ENCODE data around the gene SEPTIN5.

SEPTIN5 gene

DNA sequence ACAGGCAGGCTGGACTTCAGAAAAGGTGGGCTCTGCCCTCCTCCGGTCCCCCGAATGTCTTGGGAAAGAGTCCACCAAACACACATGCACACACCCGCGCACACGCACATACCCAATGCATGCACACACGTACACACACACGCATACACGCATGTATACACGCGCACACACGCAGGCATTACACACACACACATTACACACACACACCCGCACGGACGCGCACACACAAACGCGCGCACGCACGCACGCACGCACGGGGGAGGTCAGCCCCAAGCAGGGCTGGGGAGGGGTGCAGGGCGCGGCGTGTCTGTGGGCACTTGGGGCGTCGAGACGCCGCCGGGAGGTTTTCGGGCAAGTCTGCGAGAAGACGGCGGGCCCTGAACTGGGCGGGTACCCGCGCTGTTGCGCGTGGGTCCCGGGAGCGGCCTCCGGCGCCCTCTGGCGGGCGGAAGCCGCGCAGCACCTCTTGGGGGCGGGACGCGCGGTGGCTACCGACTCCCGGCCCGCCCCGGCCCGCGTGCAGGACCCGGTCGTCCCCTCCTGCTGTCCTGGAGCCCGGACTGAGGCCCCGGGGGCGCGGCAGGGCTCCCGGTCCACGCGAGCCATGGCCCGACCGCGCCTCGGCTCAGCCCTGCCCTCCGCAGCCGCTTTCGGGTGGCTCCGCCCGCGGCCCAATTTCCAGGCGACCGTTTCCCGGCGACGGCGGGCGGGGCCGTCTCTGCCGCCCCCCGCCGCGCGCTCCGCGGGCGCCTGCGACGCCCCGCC lies 3.6 kb downstream of the SEPTIN5 start:
- CTCF ChIA-PET: interaction anchor here (0.9 to 2.8 kb wide), 2 partner anchors 12 to 38 kb away, joined by 3 to 8 read pairs; no protein-coding TSS in a partner anchor
- Mint-ChIP-seq H3K27me3 (peaks cover 88% of the 10 kb centered on the region), H3K9me3 (no peaks in the 10 kb centered on the region), H3K27ac (no peak overlapping the region), H3K4me3 (peak overlapping the region; percentile 48), H3K36me3 (no peaks in the 10 kb centered on the region), H3K4me1 (peaks cover 9% of the 10 kb centered on the region)
- peak; percentile 85 for DNase-seq

DNA sequence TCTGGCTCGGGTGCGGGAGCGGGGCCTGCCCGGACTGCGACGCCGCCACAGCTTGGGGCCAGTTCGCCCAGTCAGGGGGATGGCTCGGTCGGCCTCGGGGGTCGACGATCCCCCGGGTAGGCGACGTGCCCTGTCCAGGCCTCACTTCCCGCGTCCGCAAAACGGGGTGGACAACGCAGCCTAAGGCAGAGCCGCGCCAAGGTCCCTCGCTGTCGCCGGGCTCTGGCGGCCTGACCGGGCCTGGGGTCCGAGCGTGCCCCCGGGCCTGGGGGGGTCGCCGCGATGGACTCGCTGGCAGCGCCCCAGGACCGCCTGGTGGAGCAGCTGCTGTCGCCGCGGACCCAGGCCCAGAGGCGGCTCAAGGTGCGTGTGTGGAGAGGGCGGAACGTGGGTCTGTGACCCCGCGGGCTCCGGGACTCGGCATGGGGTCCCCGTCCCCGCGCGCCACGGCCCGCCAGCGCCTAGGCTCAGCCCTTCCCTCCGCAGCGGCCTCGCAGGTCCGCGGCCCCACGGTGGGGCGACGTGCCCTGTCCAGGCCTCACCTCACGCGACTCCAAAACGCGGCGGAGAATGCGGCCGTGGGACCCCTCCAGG lies 4.2 kb downstream of the SEPTIN5 start:
- Mint-ChIP-seq H3K4me1 (peaks cover 11% of the 10 kb centered on the region), H3K27ac (no peak overlapping the region), H3K27me3 (peaks cover 88% of the 10 kb centered on the region), H3K4me3 (peak overlapping the region; percentile 12), H3K9me3 (no peaks in the 10 kb centered on the region), H3K36me3 (no peaks in the 10 kb centered on the region)
- CTCF ChIA-PET: no interaction called here
- DNase-seq: no peak

DNA sequence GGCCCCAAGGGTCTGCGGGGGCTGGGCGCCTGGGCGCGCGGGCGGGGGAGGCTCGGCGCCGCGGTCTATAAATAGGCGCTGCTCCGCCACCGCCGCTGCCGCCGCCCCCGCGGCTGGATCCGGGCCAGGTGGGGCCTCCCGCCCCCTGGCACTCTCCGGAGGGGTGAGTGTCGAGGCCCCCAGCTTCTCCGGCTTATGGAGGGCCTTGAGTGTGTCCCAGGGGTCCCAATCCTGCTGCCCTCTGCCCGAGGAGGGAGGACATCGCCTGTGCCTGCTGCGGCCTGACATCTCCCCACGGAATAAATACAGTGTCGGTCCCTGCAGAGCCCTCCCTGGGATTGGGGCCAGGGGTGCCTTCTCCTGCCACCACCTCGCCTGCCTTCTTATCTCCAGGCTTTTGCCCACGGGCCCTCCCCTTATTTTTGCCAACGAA lies 4.8 kb downstream of the SEPTIN5 start:
- DNase-seq: no peak
- Mint-ChIP-seq H3K9me3 (no peaks in the 10 kb centered on the region), H3K4me3 (peak overlapping the region; percentile 60), H3K27ac (no peak overlapping the region), H3K36me3 (no peaks in the 10 kb centered on the region), H3K27me3 (peaks cover 86% of the 10 kb centered on the region), H3K4me1 (peaks cover 10% of the 10 kb centered on the region)
- CTCF ChIA-PET: interaction anchor here (2.2 kb wide), 1 partner anchor 11 kb away, joined by 9 read pairs; no protein-coding TSS in a partner anchor

DNA sequence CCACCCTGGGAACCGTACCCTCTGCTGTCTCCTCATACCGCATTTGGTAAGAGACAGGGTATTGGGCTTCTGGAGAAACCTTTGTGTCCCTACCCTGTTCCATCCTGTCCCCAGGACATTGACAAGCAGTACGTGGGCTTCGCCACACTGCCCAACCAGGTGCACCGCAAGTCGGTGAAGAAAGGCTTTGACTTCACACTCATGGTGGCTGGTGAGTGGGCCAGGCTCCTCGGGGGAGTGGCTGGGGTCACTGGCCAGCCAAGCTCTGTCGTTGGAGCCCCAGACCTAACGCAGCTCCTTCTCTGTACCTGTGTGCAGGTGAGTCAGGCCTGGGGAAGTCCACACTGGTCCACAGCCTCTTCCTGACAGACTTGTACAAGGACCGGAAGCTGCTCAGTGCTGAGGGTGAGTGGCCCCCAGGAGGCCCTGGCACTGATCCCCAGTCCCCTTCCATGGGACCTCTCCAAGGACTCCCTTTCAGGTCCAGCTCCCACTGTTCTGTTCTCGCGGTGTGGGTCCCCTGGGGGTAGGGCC lies 5.3 kb downstream of the SEPTIN5 start:
- DNase-seq: no peak
- Mint-ChIP-seq H3K27me3 (peaks cover 87% of the 10 kb centered on the region), H3K36me3 (no peaks in the 10 kb centered on the region), H3K9me3 (no peaks in the 10 kb centered on the region), H3K4me1 (peaks cover 11% of the 10 kb centered on the region), H3K4me3 (peak overlapping the region; percentile 60), H3K27ac (no peak overlapping the region)
- CTCF ChIA-PET: interaction anchor here (2.2 kb wide), 1 partner anchor 11 kb away, joined by 9 read pairs; no protein-coding TSS in a partner anchor

DNA sequence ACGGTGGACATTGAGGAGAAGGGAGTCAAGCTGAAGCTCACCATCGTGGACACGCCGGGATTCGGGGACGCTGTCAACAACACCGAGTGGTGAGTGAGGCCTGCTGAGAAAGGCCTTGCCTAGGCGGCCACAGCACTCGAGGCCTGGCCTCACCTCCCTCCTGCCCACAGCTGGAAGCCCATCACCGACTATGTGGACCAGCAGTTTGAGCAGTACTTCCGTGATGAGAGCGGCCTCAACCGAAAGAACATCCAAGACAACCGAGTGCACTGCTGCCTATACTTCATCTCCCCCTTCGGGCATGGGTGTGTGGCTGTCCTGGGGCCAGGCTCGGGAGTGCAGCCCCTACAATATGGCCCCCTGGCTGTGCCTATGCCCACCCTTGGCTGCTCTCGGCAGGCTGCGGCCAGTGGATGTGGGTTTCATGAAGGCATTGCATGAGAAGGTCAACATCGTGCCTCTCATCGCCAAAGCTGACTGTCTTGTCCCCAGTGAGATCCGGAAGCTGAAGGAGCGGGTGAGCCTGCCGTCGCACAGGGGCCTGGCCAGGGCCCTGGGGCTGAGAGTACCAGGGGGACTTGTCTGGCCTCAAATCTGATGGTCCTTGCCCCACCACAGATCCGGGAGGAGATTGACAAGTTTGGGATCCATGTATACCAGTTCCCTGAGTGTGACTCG lies 6.0 kb downstream of the SEPTIN5 start:
- H3K4me3 Mint-ChIP-seq: no peak overlapping the region
- CTCF ChIA-PET: interaction anchor here (2.2 kb wide), 1 partner anchor 10 kb away, joined by 9 read pairs; no protein-coding TSS in a partner anchor
- peaks cover 87% of the 10 kb centered on the region for H3K27me3 Mint-ChIP-seq
- DNase-seq: no peak
- no peaks in the 10 kb centered on the region for H3K9me3 Mint-ChIP-seq
- no peak overlapping the region for H3K27ac Mint-ChIP-seq
- H3K36me3 Mint-ChIP-seq: no peaks in the 10 kb centered on the region
- peaks cover 13% of the 10 kb centered on the region for H3K4me1 Mint-ChIP-seq

DNA sequence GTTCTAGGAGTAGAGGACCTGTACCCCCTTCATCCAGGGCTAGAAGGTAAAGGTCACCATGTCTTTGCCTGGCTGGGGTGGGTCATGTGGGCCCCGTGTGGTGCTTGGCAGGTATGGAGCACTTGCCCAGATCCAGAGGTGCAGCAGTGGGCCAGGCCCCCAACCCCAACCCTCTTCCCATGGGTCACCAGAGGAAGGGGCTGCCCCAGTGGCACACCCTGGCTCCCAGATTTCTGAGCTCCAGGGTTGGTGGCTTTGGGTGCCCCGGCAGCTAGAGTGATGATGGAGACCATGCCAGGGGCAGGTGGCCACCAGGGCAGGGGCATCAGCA lies 6.7 kb downstream of the SEPTIN5 start:
- CTCF ChIA-PET: interaction anchor here (2.2 kb wide), 1 partner anchor 10 kb away, joined by 9 read pairs; no protein-coding TSS in a partner anchor
- no peak overlapping the region for H3K4me3 Mint-ChIP-seq
- H3K27ac Mint-ChIP-seq: no peak overlapping the region
- H3K36me3 Mint-ChIP-seq: no peaks in the 10 kb centered on the region
- peaks cover 13% of the 10 kb centered on the region for H3K4me1 Mint-ChIP-seq
- no peaks in the 10 kb centered on the region for H3K9me3 Mint-ChIP-seq
- peaks cover 85% of the 10 kb centered on the region for H3K27me3 Mint-ChIP-seq
- DNase-seq: no peak

DNA sequence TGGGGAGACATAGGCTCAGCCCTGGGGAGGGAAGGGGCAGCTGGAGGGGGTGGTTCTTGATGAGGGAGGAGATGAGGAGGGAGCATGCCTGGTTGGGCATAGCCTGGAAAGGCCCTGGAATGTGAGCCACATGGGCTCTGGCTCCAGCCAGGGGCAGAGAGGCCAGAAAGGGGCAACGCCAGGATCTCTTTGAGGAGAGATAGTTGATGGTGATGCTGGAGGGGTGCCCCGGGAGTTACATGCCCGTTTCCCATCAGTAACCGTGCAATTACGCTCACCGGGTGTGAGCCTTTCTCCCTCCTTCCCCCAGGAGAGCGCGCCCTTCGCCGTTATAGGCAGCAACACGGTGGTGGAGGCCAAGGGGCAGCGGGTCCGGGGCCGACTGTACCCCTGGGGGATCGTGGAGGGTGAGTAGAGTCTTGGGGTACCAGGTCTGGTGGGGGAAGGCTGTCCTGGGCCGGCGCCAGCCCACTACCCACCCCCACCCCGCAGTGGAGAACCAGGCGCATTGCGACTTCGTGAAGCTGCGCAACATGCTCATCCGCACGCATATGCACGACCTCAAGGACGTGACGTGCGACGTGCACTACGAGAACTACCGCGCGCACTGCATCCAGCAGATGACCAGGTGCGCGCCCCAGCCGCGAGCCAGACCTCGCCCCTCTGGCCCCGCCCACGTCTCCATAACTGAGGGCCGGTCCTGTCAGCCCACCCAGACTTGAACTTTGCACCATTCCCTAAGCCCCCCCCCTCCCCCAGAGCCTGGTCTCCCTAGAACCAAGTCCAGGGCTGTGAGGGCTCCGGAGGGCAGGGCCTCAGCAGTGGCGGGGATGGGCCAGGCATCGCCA lies 7.3 kb downstream of the SEPTIN5 start:
- Mint-ChIP-seq H3K4me1 (peaks cover 13% of the 10 kb centered on the region), H3K27ac (no peak overlapping the region), H3K9me3 (no peaks in the 10 kb centered on the region), H3K36me3 (no peaks in the 10 kb centered on the region), H3K27me3 (peaks cover 82% of the 10 kb centered on the region), H3K4me3 (no peak overlapping the region)
- CTCF ChIA-PET: interaction anchor here (2.2 kb wide), 1 partner anchor 9 kb away, joined by 9 read pairs; no protein-coding TSS in a partner anchor
- no peak for DNase-seq

DNA sequence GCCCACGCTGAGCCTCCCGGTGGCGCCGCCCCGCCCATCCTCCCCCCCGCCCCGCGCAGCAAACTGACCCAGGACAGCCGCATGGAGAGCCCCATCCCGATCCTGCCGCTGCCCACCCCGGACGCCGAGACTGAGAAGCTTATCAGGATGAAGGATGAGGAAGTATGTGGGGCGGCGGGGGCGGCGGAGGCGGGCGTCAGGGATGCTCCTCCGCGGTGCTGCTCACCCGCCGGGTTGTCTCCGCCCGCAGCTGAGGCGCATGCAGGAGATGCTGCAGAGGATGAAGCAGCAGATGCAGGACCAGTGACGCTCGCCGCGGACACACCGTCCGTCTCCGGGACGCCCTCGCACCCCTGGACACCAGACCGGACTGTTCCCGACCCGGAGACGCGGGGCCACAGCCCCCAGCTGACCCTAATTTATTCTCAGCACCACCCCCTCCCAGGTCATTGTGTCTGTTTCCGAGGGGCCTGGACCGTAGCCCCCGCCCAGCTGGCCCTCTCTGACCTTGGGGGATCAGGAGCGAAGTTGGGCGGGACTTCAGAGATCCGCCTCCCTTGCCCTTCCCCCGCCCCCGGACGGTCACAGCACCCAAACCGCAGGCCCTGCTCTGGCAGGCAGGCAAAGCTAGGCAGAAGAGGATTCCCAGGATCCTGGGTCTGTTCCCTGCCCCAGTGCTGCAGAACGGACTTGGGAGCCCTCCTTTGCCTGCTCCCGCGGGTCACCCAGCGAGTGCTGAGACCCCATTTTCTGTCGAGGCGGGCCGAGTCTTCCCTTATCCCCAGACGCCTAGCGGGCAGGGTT lies 8.1 kb downstream of the SEPTIN5 start:
- H3K9me3 Mint-ChIP-seq: no peaks in the 10 kb centered on the region
- DNase-seq: no peak
- CTCF ChIA-PET: no interaction called here
- H3K27ac Mint-ChIP-seq: no peak overlapping the region
- H3K27me3 Mint-ChIP-seq: peaks cover 76% of the 10 kb centered on the region
- peaks cover 13% of the 10 kb centered on the region for H3K4me1 Mint-ChIP-seq
- no peaks in the 10 kb centered on the region for H3K36me3 Mint-ChIP-seq
- H3K4me3 Mint-ChIP-seq: no peak overlapping the region

DNA sequence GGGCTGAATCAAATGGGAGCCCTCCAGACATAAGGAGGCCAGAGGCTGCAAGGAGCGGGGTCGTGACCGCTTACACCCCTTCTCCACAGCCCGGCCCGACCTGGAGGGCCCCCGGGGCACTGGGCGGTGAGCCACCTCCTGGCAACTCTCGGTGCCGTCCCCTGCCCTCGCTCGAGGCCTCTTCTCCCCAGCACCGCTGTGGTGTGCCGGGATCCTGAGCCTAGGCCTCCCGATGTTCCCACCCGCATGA lies 8.6 kb downstream of the SEPTIN5 start:
- Mint-ChIP-seq H3K9me3 (no peaks in the 10 kb centered on the region), H3K27ac (no peak overlapping the region), H3K27me3 (peaks cover 77% of the 10 kb centered on the region), H3K4me3 (no peak overlapping the region), H3K4me1 (peaks cover 10% of the 10 kb centered on the region), H3K36me3 (no peaks in the 10 kb centered on the region)
- CTCF ChIA-PET: no interaction called here
- no peak for DNase-seq

DNA sequence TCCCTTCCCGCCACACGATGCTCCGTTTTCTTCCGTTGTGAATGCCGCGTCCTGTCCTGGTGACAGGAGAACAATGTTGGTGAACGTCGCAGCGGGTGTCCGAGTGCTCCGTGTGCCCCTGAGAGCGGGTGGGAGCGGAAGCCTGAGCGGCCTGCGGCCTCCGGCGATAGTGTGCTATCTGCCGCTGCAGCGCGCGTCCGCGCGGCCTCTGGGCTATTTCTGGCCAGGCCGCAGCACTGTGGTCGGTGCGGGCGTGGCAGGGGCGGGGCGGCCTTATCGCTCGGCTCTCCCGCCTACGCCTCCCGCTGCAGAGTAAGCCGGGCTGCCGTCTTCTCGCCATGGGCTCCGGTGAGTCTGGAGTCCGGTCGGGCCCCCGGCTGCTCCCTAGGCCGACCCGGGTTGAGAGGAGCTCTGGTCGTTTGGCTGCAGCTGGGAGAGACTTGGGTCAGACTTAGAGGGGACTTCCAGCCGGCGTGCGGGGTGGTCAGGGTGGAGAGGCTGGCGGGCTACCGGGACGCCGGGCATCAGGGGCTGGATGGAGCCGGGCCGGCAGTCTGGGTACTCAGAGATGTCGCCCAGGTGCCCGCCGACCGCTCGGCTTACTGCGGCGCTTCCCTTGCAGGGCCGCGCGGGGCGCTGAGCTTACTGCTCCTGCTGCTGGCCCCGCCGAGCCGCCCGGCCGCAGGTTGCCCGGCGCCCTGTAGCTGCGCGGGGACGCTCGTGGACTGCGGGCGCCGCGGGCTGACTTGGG lies 9.1 kb downstream of the SEPTIN5 start, which contains the start of gene GP1BB:
TSS of gene GP1BB (plus strand) at position 308 of the 751 bp plus-strand sequence. CDS start at position 339, 31 bp downstream.
- peaks cover 82% of the 10 kb centered on the region for H3K27me3 Mint-ChIP-seq

DNA sequence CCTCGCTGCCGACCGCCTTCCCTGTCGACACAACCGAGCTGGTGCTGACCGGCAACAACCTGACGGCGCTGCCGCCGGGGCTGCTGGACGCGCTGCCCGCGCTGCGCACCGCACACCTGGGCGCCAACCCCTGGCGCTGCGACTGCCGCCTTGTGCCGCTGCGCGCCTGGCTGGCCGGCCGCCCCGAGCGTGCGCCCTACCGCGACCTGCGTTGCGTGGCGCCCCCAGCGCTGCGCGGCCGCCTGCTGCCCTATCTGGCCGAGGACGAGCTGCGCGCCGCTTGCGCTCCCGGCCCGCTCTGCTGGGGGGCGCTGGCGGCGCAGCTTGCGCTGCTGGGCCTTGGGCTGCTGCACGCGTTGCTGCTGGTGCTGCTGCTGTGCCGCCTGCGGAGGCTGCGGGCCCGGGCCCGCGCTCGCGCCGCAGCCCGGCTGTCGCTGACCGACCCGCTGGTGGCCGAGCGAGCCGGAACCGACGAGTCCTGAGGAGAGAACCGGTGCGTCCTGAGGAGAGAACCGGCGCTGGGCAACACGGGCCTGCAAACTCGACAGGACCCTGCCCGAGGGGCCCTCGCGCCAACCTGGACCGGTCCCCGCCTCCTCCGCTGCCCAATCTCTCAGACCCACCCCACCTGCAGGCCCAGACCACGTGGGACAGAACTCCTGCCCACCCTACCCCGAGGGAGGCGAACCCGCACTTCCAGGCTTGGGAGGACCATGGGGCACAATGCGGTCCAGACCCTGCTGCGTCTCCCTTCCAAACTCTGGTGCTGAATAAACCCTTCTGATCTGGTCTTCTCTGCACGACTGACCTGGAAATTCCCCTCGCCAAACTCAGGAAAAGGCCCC lies 9.9 kb downstream of the SEPTIN5 start:
- Mint-ChIP-seq H3K9me3 (no peaks in the 10 kb centered on the region), H3K27me3 (peaks cover 87% of the 10 kb centered on the region), H3K4me3 (no peak overlapping the region), H3K27ac (no peak overlapping the region), H3K4me1 (peaks cover 9% of the 10 kb centered on the region), H3K36me3 (no peaks in the 10 kb centered on the region)
- peak; percentile 48 for DNase-seq
- CTCF ChIA-PET: interaction anchor here (0.7 to 1.4 kb wide), 9 partner anchors 18 to 230 kb away, joined by 3 to 6 read pairs (median 3); no protein-coding TSS in a partner anchor

More for the DNA sequence above, 9.1 kb downstream of the SEPTIN5 start, which contains the start of gene GP1BB:
- Mint-ChIP-seq H3K36me3 (no peaks in the 10 kb centered on the region), H3K9me3 (no peaks in the 10 kb centered on the region), H3K4me3 (no peak within 1 kb of the TSS), H3K4me1 (peaks cover 10% of the 10 kb centered on the region), H3K27ac (no peak within 1 kb of the TSS)
- CTCF ChIA-PET: interaction anchor here (0.7 to 1.4 kb wide), 9 partner anchors 19 to 231 kb away, joined by 3 to 6 read pairs (median 3); no protein-coding TSS in a partner anchor
- peak; percentile 43 for DNase-seq
